ENCODE measurements around the gene TMEM150B. TPM values are rescaled to one million over a fixed set of nuclear protein-coding genes. Genes with fewer than 3 reads are reported as not detected.

TMEM150B gene
- total and polyA plus RNA-seq, 9 of the 15 experiments (the other 6 are each of a cell fraction or from before 2014, with no cell fraction given), result 0.47 to 1.3 (median 0.74) TPM; not detected in 2

DNA sequence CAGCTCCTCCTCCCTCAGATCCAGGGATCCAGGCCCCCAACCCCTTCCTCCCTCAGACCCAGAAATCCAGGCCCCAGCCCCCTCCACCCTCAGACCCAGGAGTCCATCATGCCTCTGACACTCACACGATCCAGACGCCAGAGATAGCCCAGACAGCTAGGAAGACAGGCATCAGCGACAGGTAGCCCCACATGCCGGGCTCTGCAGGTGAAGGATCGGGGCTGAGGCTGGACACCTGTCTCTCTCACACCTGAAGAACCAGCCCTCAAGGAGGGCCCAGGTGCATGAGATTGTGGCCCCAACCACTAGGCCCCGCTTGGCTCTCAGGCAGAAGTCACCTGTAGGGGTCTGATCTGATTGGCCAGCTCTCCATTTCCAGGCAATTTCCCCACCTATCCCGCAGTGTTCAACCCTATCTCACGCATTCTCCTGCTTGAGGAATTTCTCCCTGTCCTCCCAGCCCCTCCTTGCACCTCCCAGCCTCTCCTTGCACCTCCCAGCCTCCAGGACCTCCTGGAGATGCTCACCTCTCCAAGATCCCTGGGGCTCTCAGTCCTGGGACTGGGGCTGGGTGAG, 4.2 kb downstream of the TMEM150B start:
- H3K9me3 ChIP-seq (replicated peaks; ENCODE audit: control insufficient read depth, insufficient read depth, low read depth, low read length), result no peaks in the 10 kb centered on the region
- H3K9ac ChIP-seq (ENCODE audit: insufficient read depth in 1 of 2, low read depth in 2 of 2, low read length in 2 of 2), result peak overlapping the region in 1 of 2 experiments; percentile 79; a peak in 2 of 4 replicates
- POLR2A ChIA-PET, result interaction anchor here (0.7 to 2.0 kb wide), 6 partner anchors 8 to 847 kb away, joined by 3 to 8 read pairs (median 4); partner anchors contain the start of gene UBE2S
- FAIRE-seq (no peak), DNase-seq (ENCODE audit: extremely low read depth in 1 of 4, low spot score in 3 of 4) (no peak), ATAC-seq (no peak)
- no peaks in the 10 kb centered on the region for H3K79me2 ChIP-seq (ENCODE audit: control insufficient read depth, insufficient read depth, low read length)
- WGBS (ENCODE audit: insufficient coverage, low coverage, missing lambda C conversion rate), result 79% methylated on average over 6 of the region's 8 CpGs
- H3K27me3 ChIP-seq (ENCODE audit: control insufficient read depth in 2 of 2, insufficient read depth in 2 of 2, low read length in 2 of 2), result no peaks in the 10 kb centered on the region
- BruUV-seq (replicated peaks), result no TSS peak
- no peak overlapping the region for H2AFZ ChIP-seq (ENCODE audit: low read depth, low read length)
- intact Hi-C loops (cut with micrococcal nuclease), result no loop called here
- in situ Hi-C loops (cut with MboI), result no loop called here
- no peaks in the 10 kb centered on the region for H4K20me1 ChIP-seq (replicated peaks; ENCODE audit: control insufficient read depth, insufficient read depth, low read length)
- no peaks in the 10 kb centered on the region for H3K9me1 ChIP-seq (ENCODE audit: control insufficient read depth, insufficient read depth, low read length)
- H3K4me3 ChIP-seq, result no peak overlapping the region
- no peak for TF ChIP-seq TEAD1 (CRISPR knock-in tag; IDR thresholded peaks at IDR 0.05)
- no peak for TF ChIP-seq GATAD2A (IDR thresholded peaks at IDR 0.05)
- TF ChIP-seq PCBP1 (IDR thresholded peaks at IDR 0.05; ENCODE audit: low read depth, low read length, poor library complexity, severe bottlenecking), result no peak
- no peak for TF ChIP-seq HDAC6 (IDR thresholded peaks at IDR 0.05; ENCODE audit: low read depth, low read length)
- no peak for TF ChIP-seq GTF2E2 (tag; IDR thresholded peaks at IDR 0.05)
- TF ChIP-seq, protein P1, sequence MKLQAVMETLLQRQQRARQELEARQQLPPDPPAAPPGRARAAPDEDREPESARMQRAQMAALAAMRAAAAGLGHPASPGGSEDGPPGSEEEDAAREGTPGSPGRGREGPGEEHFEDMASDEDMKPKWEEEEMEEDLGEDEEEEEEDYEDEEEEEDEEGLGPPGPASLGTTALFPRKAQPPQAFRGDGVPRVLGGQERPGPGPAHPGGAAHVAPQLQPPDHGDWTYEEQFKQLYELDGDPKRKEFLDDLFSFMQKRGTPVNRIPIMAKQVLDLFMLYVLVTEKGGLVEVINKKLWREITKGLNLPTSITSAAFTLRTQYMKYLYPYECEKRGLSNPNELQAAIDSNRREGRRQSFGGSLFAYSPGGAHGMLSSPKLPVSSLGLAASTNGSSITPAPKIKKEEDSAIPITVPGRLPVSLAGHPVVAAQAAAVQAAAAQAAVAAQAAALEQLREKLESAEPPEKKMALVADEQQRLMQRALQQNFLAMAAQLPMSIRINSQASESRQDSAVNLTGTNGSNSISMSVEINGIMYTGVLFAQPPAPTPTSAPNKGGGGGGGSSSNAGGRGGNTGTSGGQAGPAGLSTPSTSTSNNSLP (IDR thresholded peaks at IDR 0.05; ENCODE audit: borderline replicate concordance, low read depth, low read length), result no peak
- H3K4me2 ChIP-seq (ENCODE audit: insufficient read depth, low read length), result no peak overlapping the region
- no peak overlapping the region for H3K27ac ChIP-seq (ENCODE audit: extremely low read depth, low read depth, low read length)
- CTCF ChIA-PET (ENCODE audit: low intra/inter-chr PET ratio), result no interaction called here
- H3K4me1 ChIP-seq (replicated peaks in 1 of 2; ENCODE audit: control insufficient read depth in 2 of 2, insufficient read depth in 2 of 2, low read length in 2 of 2), result peaks cover 8 to 45% of the 10 kb centered on the region in 2 experiments; a peak in 4 of 5 replicates
- H3K36me3 ChIP-seq (ENCODE audit: control insufficient read depth, insufficient read depth, low read length), result no peaks in the 10 kb centered on the region

All from K562 (cell line).